ENCODE results near the gene BRF1. TPM values are rescaled to one million over a fixed set of nuclear protein-coding genes. Genes with fewer than 3 reads are reported as not detected.

Gene BRF1
- total RNA-seq, 1 donor from 2014 or later, result 64.6 TPM

- intact Hi-C loops (cut with DNase I), result no loop called here
- Histone ChIP-seq H3K27me3 (peaks cover 15% of the 10 kb centered on the region), H3K36me3 (no peaks in the 10 kb centered on the region), H3K4me3 (no peak overlapping the region), H3K27ac (no peak overlapping the region), H3K4me1 (peaks cover 62% of the 10 kb centered on the region), H3K9me3 (no peaks in the 10 kb centered on the region)
- DNase-seq (ENCODE audit: extremely low spot score in 2 of 2), result no peak
- TF ChIP-seq POLR2A (IDR thresholded peaks at IDR 0.05) (no peak), CTCF (IDR thresholded peaks at IDR 0.05) (no peak), POLR2AphosphoS5 (IDR thresholded peaks at IDR 0.05; ENCODE audit: insufficient read depth in 1 of 2, low read depth in 1 of 2) (no peak)
Measured at GRCh38 chr14:105198588-105198987, 102.2 kb downstream of the BRF1 start.

- intact Hi-C loops (cut with DNase I), result no loop called here
- TF ChIP-seq POLR2AphosphoS5 (IDR thresholded peaks at IDR 0.05; ENCODE audit: insufficient read depth in 1 of 2, low read depth in 1 of 2), result peak in 1 of 2 donors; percentile 17
- no peak for TF ChIP-seq CTCF (IDR thresholded peaks at IDR 0.05)
- H3K27ac ChIP-seq, result no peak overlapping the region
- no peak overlapping the region for H3K4me3 ChIP-seq
- no peak for DNase-seq (ENCODE audit: extremely low spot score in 2 of 2)
- H3K36me3 ChIP-seq, result no peaks in the 10 kb centered on the region
- H3K9me3 ChIP-seq, result no peaks in the 10 kb centered on the region
- peaks cover 59% of the 10 kb centered on the region for H3K4me1 ChIP-seq
- H3K27me3 ChIP-seq, result peaks cover 15% of the 10 kb centered on the region
Measured at GRCh38 chr14:105197211-105197641, 103.6 kb downstream of the BRF1 start.

GRCh38 chr14:105196265-105196960, 104.4 kb downstream of the BRF1 start:
- no peaks in the 10 kb centered on the region for H3K36me3 ChIP-seq
- H3K4me1 ChIP-seq, result peaks cover 51% of the 10 kb centered on the region
- H3K9me3 ChIP-seq, result no peaks in the 10 kb centered on the region
- TF ChIP-seq POLR2A (IDR thresholded peaks at IDR 0.05) (no peak), POLR2AphosphoS5 (IDR thresholded peaks at IDR 0.05; ENCODE audit: insufficient read depth in 1 of 2, low read depth in 1 of 2) (no peak), CTCF (IDR thresholded peaks at IDR 0.05) (no peak)
- H3K27ac ChIP-seq, result no peak overlapping the region
- H3K4me3 ChIP-seq, result peak overlapping the region; percentile 6 to 28
- intact Hi-C loops (cut with DNase I), result no loop called here
- no peak for DNase-seq (ENCODE audit: extremely low spot score in 2 of 2)
- H3K27me3 ChIP-seq, result peaks cover 15% of the 10 kb centered on the region

- DNase-seq (ENCODE audit: extremely low spot score in 2 of 2), result no peak
- Histone ChIP-seq H3K27me3 (peaks cover 15% of the 10 kb centered on the region), H3K36me3 (no peaks in the 10 kb centered on the region), H3K27ac (no peak overlapping the region), H3K4me1 (peaks cover 51% of the 10 kb centered on the region), H3K4me3 (peak overlapping the region in 1 of 2 donors; percentile 28), H3K9me3 (no peaks in the 10 kb centered on the region)
- TF ChIP-seq POLR2A (IDR thresholded peaks at IDR 0.05) (no peak), POLR2AphosphoS5 (IDR thresholded peaks at IDR 0.05; ENCODE audit: insufficient read depth in 1 of 2, low read depth in 1 of 2) (no peak), CTCF (IDR thresholded peaks at IDR 0.05) (no peak)
- intact Hi-C loops (cut with DNase I), result no loop called here
Measured at GRCh38 chr14:105195522-105196264, 105.1 kb downstream of the BRF1 start.

GRCh38 chr14:105195051-105195450, 105.8 kb downstream of the BRF1 start:
- H3K4me1 ChIP-seq, result peaks cover 51% of the 10 kb centered on the region
- no peaks in the 10 kb centered on the region for H3K36me3 ChIP-seq
- TF ChIP-seq POLR2A (IDR thresholded peaks at IDR 0.05) (no peak), POLR2AphosphoS5 (IDR thresholded peaks at IDR 0.05; ENCODE audit: insufficient read depth in 1 of 2, low read depth in 1 of 2) (no peak), CTCF (IDR thresholded peaks at IDR 0.05) (no peak)
- no peaks in the 10 kb centered on the region for H3K9me3 ChIP-seq
- intact Hi-C loops (cut with DNase I), result no loop called here
- H3K4me3 ChIP-seq, result no peak overlapping the region
- peaks cover 15% of the 10 kb centered on the region for H3K27me3 ChIP-seq
- no peak for DNase-seq (ENCODE audit: extremely low spot score in 2 of 2)
- H3K27ac ChIP-seq, result no peak overlapping the region
